ENCODE measurements around the gene SEC16A. TPM values are rescaled to one million over a fixed set of nuclear protein-coding genes. Genes with fewer than 3 reads are reported as not detected.

The SEC16A gene
- total RNA-seq, 1 donor from 2014 or later: 66.5 TPM

DNA sequence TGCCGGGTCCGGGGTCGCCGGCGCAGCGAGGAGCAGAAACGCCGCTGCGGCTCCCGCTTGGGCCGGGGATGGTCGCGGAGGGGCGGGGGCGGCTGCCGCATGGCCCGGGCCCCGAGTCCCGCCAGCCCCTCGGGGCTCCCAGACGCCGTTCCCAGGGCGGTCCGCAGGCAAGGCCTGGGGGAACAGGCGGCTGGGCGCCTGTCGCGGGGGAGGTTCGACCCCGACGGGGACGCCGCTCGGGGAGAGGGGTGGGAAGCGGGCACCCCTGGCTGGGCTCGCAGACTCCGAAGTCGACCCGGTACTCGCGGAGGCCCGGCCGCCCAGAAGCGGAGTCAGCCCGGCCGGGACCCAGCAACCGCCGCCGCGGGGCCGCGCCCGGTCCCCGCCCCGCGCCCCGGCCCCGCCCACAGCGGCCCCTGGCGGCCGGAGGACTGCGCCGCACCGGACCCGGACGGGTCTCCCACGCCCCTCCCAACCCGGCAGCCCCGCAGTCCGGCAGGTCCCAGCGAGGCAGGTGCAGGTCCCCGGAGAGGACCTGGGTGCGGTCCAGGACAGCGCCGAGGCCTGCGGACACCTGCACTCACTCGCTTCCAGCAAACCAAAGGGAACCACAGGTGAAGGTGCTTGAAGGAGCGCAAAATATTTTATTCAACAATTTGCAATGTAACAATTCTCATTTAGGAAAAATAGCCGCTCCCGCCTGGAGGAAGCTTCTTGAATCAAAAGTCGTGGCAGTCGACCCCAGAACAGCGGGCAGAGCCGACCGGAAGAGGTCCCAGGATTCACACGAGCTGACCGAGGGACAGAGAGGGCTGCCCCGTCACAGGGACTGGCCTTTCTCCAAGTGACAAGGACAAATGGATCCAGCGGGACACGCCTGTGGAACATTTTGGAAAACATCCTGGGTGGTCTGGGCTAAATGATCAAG, 43.1 kb downstream of the SEC16A start, which contains the start of gene INPP5E:
INPP5E (minus strand) TSS at position 365 of the 928 bp plus-strand sequence. CDS start 426 bp downstream, outside the sequence.
- peaks cover 32% of the 10 kb centered on the region for H3K4me1 ChIP-seq
- DNase-seq (peak; percentile 80), ATAC-seq (peak; percentile 90 to 93)
- TF ChIP-seq, protein P1, sequence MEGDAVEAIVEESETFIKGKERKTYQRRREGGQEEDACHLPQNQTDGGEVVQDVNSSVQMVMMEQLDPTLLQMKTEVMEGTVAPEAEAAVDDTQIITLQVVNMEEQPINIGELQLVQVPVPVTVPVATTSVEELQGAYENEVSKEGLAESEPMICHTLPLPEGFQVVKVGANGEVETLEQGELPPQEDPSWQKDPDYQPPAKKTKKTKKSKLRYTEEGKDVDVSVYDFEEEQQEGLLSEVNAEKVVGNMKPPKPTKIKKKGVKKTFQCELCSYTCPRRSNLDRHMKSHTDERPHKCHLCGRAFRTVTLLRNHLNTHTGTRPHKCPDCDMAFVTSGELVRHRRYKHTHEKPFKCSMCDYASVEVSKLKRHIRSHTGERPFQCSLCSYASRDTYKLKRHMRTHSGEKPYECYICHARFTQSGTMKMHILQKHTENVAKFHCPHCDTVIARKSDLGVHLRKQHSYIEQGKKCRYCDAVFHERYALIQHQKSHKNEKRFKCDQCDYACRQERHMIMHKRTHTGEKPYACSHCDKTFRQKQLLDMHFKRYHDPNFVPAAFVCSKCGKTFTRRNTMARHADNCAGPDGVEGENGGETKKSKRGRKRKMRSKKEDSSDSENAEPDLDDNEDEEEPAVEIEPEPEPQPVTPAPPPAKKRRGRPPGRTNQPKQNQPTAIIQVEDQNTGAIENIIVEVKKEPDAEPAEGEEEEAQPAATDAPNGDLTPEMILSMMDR (IDR thresholded peaks at IDR 0.05): peak; percentile 63
- H3K4me3 ChIP-seq: peak within 1 kb of the TSS; percentile 96
- H3K27me3 ChIP-seq (ENCODE audit: low read depth): no peaks in the 10 kb centered on the region
- no peaks in the 10 kb centered on the region for H3K9me3 ChIP-seq
- peak within 1 kb of the TSS; percentile 78 for H3K27ac ChIP-seq
- intact Hi-C loops (cut with DNase I): no loop called here
- peaks cover 44% of the 10 kb centered on the region for H3K36me3 ChIP-seq

DNA sequence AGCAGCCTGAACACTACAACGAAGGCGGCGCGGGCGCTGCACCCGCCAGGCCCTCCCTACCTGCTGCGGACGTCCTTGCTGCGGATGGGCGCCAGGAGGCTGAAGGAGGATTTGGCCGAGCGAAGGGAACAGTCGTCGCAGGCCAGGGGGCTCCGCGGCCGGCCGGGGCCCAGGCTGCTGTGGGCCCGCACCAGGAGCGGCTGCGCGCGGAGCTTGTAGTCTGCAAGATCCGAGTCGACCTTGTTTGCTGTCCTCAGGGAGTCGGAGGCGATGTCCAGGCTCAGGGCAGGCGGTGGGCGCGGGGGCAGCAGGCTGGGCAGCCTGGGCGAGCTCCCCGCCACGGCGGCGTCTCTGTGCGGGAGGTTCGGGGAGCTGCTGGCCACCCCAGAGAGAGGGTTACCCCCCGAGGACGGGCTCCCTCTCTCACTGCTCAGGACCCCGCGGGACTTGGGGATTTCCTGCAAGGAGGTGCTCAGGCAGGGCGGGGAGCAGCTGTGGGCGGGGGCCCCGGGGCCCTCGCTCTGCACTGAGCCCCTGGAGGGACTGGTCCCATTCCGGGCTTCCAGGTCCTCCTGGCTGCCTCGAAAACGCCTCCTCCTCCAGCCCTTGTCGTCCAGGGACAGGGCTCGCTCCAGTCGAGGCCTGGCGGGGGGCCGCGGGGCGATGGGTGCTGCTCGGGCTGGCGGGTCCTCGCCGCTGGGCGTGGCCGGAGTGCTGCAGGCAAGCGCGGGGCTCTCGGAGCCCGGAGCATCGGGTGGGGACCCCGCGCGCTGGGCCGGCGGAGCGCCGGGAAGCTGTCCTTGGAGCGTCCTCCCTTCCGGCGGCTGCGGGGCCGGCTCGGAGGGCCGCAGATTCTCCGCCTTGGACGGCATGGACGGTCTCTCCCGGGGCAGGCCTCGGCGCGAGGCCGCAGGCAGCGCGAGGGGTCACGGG, 44.0 kb downstream of the SEC16A start:
- intact Hi-C loops (cut with DNase I): no loop called here
- Histone ChIP-seq H3K27me3 (ENCODE audit: low read depth) (no peaks in the 10 kb centered on the region), H3K4me1 (peaks cover 32% of the 10 kb centered on the region), H3K36me3 (peaks cover 39% of the 10 kb centered on the region), H3K4me3 (peak overlapping the region; percentile 96), H3K9me3 (no peaks in the 10 kb centered on the region), H3K27ac (peak overlapping the region; percentile 78)
- peak; percentile 40 to 44 for ATAC-seq
- DNase-seq: no peak
- TF ChIP-seq, protein P1 (IDR thresholded peaks at IDR 0.05): no peak

DNA sequence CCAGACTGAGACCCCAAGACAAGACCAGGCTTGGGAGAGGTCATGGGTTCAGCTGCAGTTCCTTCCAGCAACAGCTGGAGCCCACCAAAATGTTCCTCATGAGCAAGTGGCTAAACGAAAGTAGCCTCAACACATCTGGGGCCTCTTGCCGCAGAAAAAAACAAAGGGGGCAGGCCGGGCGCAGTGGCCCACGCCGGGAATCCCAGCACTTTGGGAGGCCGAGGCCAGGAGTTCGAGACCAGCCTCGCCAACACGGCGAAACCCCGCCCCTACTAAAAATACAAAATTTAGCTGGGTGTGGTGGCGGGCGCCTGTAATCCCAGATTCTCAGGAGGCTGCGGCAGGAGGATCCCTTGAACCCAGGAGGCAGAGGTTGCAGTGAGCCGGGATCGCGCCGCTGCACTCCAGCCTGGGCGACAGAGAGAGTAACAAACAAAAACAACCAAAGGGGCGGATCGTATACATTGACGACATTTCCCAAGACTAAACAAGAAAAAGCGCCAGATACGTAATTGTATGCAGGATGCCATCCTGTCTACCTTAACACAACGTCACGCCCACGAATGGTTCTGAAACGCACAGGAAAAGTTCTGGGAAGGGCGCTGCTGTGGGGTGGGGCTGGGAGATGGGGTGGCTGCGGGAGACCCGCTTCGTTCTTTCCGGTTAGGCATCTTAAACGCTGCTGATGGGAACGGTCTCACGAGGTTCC, 44.8 kb downstream of the SEC16A start:
- Histone ChIP-seq H3K9me3 (no peaks in the 10 kb centered on the region), H3K27ac (peak overlapping the region; percentile 78), H3K27me3 (ENCODE audit: low read depth) (no peaks in the 10 kb centered on the region), H3K4me3 (peak overlapping the region; percentile 96), H3K36me3 (peaks cover 38% of the 10 kb centered on the region), H3K4me1 (peaks cover 32% of the 10 kb centered on the region)
- intact Hi-C loops (cut with DNase I): no loop called here
- ATAC-seq (no peak), DNase-seq (no peak)
- TF ChIP-seq, protein P1 (IDR thresholded peaks at IDR 0.05): no peak

DNA sequence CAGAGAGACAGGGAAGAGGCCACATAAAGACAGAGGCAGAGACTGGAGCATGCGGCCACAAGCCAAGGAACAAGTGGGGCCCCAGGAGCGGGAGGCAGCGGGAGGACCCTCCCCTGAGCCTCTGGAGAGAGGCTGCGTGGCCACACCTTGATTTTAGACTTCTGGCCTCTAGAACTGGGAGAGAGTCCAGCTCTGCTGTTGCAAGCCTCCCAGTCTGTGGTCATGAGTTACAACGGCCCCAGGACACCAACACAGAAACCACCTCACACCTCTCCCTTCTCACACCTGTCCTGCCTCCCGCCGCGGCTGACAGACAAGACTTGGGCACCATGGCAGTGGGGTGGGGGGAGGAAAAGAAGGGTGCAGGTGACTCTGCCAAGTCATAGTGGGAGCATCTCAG, 45.4 kb downstream of the SEC16A start:
- no peak for ATAC-seq
- H3K27ac ChIP-seq: no peak overlapping the region
- DNase-seq: no peak
- H3K4me3 ChIP-seq: peak overlapping the region; percentile 96
- peaks cover 37% of the 10 kb centered on the region for H3K36me3 ChIP-seq
- H3K9me3 ChIP-seq: no peaks in the 10 kb centered on the region
- TF ChIP-seq, protein P1 (IDR thresholded peaks at IDR 0.05): no peak
- intact Hi-C loops (cut with DNase I): no loop called here
- peaks cover 32% of the 10 kb centered on the region for H3K4me1 ChIP-seq
- no peaks in the 10 kb centered on the region for H3K27me3 ChIP-seq (ENCODE audit: low read depth)
